Panc1 (cell line): ENCODE measurements around the gene SYCN.

Experiments used
- POLR2AphosphoS5 ChIP-seq: IDR thresholded peaks from 2 replicates; pipeline ENCODE4 v1.6.1; 2012; ENCODE audit warnings: mild to moderate bottlenecking, low read depth, low read length, moderate library complexity
- SIN3A ChIP-seq: IDR thresholded peaks from 2 replicates; pipeline ENCODE4 v1.6.1; 2012; ENCODE audit warnings: low read depth, mild to moderate bottlenecking, low read length, moderate library complexity, borderline replicate concordance; ENCODE audit not compliant: insufficient read depth
- TCF7L2 ChIP-seq: IDR thresholded peaks from 2 replicates; pipeline ENCODE4 v1.6.1; 2011; ENCODE audit warnings: mild to moderate bottlenecking, low read depth, low read length, inconsistent platforms
- TF ChIP-seq, protein P1 (sequence below): fragments of 450-650 bp; IDR thresholded peaks from 2 replicates; pipeline ENCODE4 v1.5.1; 2017; ENCODE audit warnings: mild to moderate bottlenecking
- TF ChIP-seq, protein P2 (sequence below), 2 experiments: IDR thresholded peaks; 2 replicates each; pipeline ENCODE4 v1.6.1; 2011 to 2012; ENCODE audit warnings: low read depth in 2 of 2, control low read depth in 1 of 2, low read length in 1 of 2, mild to moderate bottlenecking in 1 of 2, moderate library complexity in 1 of 2; ENCODE audit not compliant: insufficient read depth in 1 of 2

DNA sequence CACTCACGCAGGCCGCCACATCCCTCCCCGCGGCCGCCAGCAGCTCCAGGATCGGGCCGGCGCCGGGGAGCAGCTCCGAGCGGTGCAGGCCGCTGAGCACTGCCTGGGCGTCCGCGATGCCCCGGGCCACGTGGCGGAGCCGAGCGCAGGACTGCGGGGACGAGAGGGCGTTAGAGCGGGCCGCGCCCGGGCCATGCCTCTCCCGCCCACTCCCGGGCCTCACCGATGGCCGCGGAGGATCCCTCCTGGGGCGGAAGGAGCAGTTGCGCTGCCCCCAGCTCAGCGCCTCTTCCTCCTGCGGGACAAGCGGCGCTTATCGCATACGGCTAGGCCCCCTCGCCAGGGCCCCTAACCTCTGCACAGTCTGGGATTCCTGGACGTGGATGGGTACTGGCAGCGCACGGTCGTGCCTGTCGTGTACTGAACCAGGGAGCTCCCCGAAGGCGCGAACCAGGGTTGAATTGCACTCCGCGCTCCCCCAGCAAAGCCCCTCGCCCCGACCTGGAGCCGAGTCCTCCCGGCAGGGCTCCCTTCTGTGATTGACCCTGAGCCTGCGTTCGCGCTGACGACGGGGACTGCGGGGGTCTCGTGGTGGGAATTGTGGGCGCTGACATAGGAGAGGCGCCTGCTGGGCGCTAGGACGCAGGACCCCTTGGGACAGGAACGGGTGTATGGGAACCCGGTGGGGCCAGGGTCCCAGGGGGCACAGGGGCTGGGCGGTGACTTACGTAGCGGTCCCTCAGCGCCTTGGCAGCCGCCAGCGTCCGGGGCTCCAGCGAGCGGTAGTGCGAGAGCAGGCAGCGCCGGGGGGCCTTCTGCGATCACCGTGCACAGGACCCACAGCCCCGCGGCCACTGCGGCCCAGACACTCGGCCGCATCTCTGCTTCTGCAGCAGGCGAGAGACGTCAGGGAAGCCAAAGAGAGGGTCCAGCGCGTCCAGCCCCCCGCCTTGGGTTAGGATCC, 43.9 kb upstream of the SYCN start:
- TF ChIP-seq, protein P1, sequence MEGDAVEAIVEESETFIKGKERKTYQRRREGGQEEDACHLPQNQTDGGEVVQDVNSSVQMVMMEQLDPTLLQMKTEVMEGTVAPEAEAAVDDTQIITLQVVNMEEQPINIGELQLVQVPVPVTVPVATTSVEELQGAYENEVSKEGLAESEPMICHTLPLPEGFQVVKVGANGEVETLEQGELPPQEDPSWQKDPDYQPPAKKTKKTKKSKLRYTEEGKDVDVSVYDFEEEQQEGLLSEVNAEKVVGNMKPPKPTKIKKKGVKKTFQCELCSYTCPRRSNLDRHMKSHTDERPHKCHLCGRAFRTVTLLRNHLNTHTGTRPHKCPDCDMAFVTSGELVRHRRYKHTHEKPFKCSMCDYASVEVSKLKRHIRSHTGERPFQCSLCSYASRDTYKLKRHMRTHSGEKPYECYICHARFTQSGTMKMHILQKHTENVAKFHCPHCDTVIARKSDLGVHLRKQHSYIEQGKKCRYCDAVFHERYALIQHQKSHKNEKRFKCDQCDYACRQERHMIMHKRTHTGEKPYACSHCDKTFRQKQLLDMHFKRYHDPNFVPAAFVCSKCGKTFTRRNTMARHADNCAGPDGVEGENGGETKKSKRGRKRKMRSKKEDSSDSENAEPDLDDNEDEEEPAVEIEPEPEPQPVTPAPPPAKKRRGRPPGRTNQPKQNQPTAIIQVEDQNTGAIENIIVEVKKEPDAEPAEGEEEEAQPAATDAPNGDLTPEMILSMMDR: no peak
- TF ChIP-seq, protein P2, sequence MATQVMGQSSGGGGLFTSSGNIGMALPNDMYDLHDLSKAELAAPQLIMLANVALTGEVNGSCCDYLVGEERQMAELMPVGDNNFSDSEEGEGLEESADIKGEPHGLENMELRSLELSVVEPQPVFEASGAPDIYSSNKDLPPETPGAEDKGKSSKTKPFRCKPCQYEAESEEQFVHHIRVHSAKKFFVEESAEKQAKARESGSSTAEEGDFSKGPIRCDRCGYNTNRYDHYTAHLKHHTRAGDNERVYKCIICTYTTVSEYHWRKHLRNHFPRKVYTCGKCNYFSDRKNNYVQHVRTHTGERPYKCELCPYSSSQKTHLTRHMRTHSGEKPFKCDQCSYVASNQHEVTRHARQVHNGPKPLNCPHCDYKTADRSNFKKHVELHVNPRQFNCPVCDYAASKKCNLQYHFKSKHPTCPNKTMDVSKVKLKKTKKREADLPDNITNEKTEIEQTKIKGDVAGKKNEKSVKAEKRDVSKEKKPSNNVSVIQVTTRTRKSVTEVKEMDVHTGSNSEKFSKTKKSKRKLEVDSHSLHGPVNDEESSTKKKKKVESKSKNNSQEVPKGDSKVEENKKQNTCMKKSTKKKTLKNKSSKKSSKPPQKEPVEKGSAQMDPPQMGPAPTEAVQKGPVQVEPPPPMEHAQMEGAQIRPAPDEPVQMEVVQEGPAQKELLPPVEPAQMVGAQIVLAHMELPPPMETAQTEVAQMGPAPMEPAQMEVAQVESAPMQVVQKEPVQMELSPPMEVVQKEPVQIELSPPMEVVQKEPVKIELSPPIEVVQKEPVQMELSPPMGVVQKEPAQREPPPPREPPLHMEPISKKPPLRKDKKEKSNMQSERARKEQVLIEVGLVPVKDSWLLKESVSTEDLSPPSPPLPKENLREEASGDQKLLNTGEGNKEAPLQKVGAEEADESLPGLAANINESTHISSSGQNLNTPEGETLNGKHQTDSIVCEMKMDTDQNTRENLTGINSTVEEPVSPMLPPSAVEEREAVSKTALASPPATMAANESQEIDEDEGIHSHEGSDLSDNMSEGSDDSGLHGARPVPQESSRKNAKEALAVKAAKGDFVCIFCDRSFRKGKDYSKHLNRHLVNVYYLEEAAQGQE (IDR thresholded peaks at IDR 0.05; ENCODE audit: insufficient read depth in 1 of 2, low read depth in 2 of 2, low read length in 1 of 2): no peak
- no peak for TF ChIP-seq POLR2AphosphoS5
- TF ChIP-seq TCF7L2: no peak
- no peak for TF ChIP-seq SIN3A
